Neural progenitor cell (in vitro differentiated cells): ENCODE results near the gene RBFOX2.

ENCODE experiments used
- EZH2phosphoT487 ChIP-seq: fragments of 200-600 bp; sonication (generic); IDR thresholded peaks from 2 replicates; pipeline ENCODE4 v1.6.1; 2017; ENCODE audit warnings: antibody characterized with exemption
- TF ChIP-seq, protein P1 (sequence below): fragments of 200-600 bp; sonication (generic); IDR thresholded peaks from 2 replicates; pipeline ENCODE4 v1.5.1; 2017; ENCODE audit warnings: antibody characterized with exemption, mild to moderate bottlenecking

DNA sequence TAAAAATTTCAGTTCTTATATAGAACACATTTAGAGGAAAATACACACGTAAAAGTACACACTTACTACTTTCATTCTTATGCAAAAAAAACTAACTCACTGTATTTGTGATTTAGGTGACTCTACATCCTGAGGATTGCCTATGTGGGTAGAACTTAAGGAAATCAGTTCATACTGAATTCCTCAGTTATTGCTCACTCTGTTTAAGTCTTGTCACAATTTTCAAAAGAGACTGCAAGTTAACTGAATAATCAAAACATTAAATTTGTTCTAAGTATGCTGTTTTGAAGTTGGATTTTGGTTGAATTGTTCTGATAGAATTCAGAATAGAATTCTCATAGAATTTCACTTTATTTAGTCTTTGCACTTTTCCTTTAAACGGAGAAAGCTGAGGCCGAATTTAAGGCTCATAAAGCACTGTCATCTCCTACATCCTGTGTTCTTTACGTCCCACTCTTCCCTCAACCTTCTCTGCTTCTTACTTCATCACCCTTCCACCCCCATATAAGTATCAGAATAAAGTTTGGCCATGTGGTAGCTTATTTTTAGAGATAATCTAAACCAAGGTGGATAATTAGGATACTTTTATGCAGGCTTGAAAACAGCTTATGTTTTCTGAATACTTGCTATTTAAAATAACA lies 251.2 kb downstream of the RBFOX2 start:
- TF ChIP-seq, protein P1, sequence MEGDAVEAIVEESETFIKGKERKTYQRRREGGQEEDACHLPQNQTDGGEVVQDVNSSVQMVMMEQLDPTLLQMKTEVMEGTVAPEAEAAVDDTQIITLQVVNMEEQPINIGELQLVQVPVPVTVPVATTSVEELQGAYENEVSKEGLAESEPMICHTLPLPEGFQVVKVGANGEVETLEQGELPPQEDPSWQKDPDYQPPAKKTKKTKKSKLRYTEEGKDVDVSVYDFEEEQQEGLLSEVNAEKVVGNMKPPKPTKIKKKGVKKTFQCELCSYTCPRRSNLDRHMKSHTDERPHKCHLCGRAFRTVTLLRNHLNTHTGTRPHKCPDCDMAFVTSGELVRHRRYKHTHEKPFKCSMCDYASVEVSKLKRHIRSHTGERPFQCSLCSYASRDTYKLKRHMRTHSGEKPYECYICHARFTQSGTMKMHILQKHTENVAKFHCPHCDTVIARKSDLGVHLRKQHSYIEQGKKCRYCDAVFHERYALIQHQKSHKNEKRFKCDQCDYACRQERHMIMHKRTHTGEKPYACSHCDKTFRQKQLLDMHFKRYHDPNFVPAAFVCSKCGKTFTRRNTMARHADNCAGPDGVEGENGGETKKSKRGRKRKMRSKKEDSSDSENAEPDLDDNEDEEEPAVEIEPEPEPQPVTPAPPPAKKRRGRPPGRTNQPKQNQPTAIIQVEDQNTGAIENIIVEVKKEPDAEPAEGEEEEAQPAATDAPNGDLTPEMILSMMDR = no peak
- no peak for TF ChIP-seq EZH2phosphoT487
